WTC11 (cell line): ENCODE results near the gene ICAM3. TPM values are rescaled to one million over a fixed set of nuclear protein-coding genes. Genes with fewer than 3 reads are reported as not detected.

Experiments
- ATAC-seq: fragments of 200-7000 bp; cut with Tn5 transposase; 2 replicates; pipeline ENCODE4 v1.10.0; 2021; ENCODE audit warnings: mild to moderate bottlenecking, moderate library complexity
- CTCF ChIA-PET: fragments of 300-600 bp; sonication (Branson Sonifier 250); formaldehyde crosslinking; loops from one replicate; lab custom pipeline; 2021; ENCODE audit warnings: antibody characterized with exemption; lab: Charles Lee
- POLR2A ChIA-PET: fragments of 350-600 bp; sonication (Branson Sonifier 250); formaldehyde crosslinking; loops from one replicate; lab custom pipeline; 2021; ENCODE audit warnings: antibody characterized with exemption; lab: Charles Lee
- DNase-seq: peaks from one replicate; pipeline ENCODE4 v3.0.0; 2021; ENCODE audit warnings: low spot score
- H3K27ac Mint-ChIP-seq: 2 replicates; pipeline ENCODE4 v1.8.0; 2021; ENCODE audit warnings: mixed read lengths
- H3K27me3 Mint-ChIP-seq: 2 replicates; pipeline ENCODE4 v1.8.0; 2021; ENCODE audit warnings: low read depth, mild to moderate bottlenecking, moderate library complexity, mixed read lengths
- H3K36me3 Mint-ChIP-seq: 2 replicates; pipeline ENCODE4 v1.8.0; 2021; ENCODE audit warnings: mixed read lengths
- H3K4me1 Mint-ChIP-seq: 2 replicates; pipeline ENCODE4 v1.8.0; 2022; ENCODE audit warnings: mixed read lengths
- H3K4me3 Mint-ChIP-seq: 2 replicates; pipeline ENCODE4 v1.8.0; 2021; ENCODE audit warnings: mild to moderate bottlenecking, moderate library complexity, mixed read lengths
- H3K9me3 Mint-ChIP-seq: 2 replicates; pipeline ENCODE4 v1.8.0; 2021; ENCODE audit warnings: mixed read lengths
- ATF1 ChIP-seq: sonication (generic); formaldehyde crosslinking; IDR thresholded peaks from 2 replicates; pipeline ENCODE4 v1.8.1; 2023; ENCODE audit warnings: mild to moderate bottlenecking, moderate library complexity, missing genetic modification reagents
- ATF2 ChIP-seq: sonication (generic); formaldehyde crosslinking; IDR thresholded peaks from 2 replicates; pipeline ENCODE4 v1.8.1; 2022; ENCODE audit warnings: low read depth, missing genetic modification reagents, borderline replicate concordance
- HMGXB4 ChIP-seq: sonication (generic); formaldehyde crosslinking; IDR thresholded peaks from 2 replicates; pipeline ENCODE4 v1.8.1; 2023; ENCODE audit warnings: mild to moderate bottlenecking, moderate library complexity, missing genetic modification reagents
- IRF1 ChIP-seq: sonication (generic); formaldehyde crosslinking; IDR thresholded peaks from 2 replicates; pipeline ENCODE4 v1.8.0; 2023; ENCODE audit warnings: missing genetic modification reagents
- JAZF1 ChIP-seq: fragments of 250-450 bp; sonication (Bioruptor Pico); IDR thresholded peaks from 2 replicates; pipeline ENCODE4 v1.9.0; 2021; ENCODE audit warnings: moderate library complexity, mild to moderate bottlenecking, inconsistent platforms
- JUN ChIP-seq: sonication (generic); formaldehyde crosslinking; IDR thresholded peaks from 2 replicates; pipeline ENCODE4 v1.8.0; 2023; ENCODE audit warnings: mild to moderate bottlenecking, missing genetic modification reagents
- NFATC4 ChIP-seq: fragments of 250-450 bp; sonication (Bioruptor Pico); IDR thresholded peaks from 2 replicates; pipeline ENCODE4 v1.9.0; 2021; ENCODE audit warnings: mild to moderate bottlenecking
- PREB ChIP-seq: sonication (generic); formaldehyde crosslinking; IDR thresholded peaks from 2 replicates; pipeline ENCODE4 v1.8.1; 2022; ENCODE audit warnings: mild to moderate bottlenecking, missing genetic modification reagents, moderate library complexity, borderline replicate concordance
- RELA ChIP-seq: sonication (generic); formaldehyde crosslinking; IDR thresholded peaks from 2 replicates; pipeline ENCODE4 v1.8.1; 2022; ENCODE audit warnings: missing genetic modification reagents, mild to moderate bottlenecking, borderline replicate concordance
- SOX15 ChIP-seq: fragments of 250-450 bp; sonication (Bioruptor Pico); IDR thresholded peaks from 2 replicates; pipeline ENCODE4 v1.9.0; 2021; ENCODE audit warnings: mild to moderate bottlenecking
- SP1 ChIP-seq: sonication (generic); formaldehyde crosslinking; conservative IDR thresholded peaks from 2 replicates; pipeline ENCODE4 v1.8.1; 2022; ENCODE audit warnings: missing genetic modification reagents
- USF1 ChIP-seq: sonication (generic); formaldehyde crosslinking; IDR thresholded peaks from 2 replicates; pipeline ENCODE4 v1.8.0; 2022; ENCODE audit warnings: mild to moderate bottlenecking, missing genetic modification reagents
- ZMAT4 ChIP-seq: fragments of 250-450 bp; sonication (Bioruptor Pico); IDR thresholded peaks from 2 replicates; pipeline ENCODE4 v1.9.0; 2021; ENCODE audit warnings: mild to moderate bottlenecking
- ZNF317 ChIP-seq: sonication (generic); formaldehyde crosslinking; IDR thresholded peaks from 2 replicates; pipeline ENCODE4 v1.8.1; 2023; ENCODE audit warnings: low read depth, mild to moderate bottlenecking, moderate library complexity, missing genetic modification reagents, borderline replicate concordance
- ZNF671 ChIP-seq: fragments of 250-450 bp; sonication (Bioruptor Pico); IDR thresholded peaks from 2 replicates; pipeline ENCODE4 v1.8.0; 2021; ENCODE audit warnings: mild to moderate bottlenecking
- ZSCAN18 ChIP-seq: fragments of 250-450 bp; sonication (Bioruptor Pico); IDR thresholded peaks from 2 replicates; pipeline ENCODE4 v2.1.2; 2022; ENCODE audit warnings: mild to moderate bottlenecking, moderate library complexity
- total RNA-seq: library from RNA; stranded (reverse); gene quantifications from 3 replicates; pipeline ENCODE4 v1.2.3, GENCODE V29; 2021

Gene ICAM3
- total RNA-seq, 1 experiment from 2014 or later: 18.7 TPM

GRCh38 chr19:10363789-10364281 is 24.4 kb upstream of the ICAM3 start (continued):
- TF ChIP-seq ZMAT4 (CRISPR knock-in tag) (no peak), USF1 (CRISPR knock-in tag) (no peak), IRF1 (no peak), ZSCAN18 (no peak), SP1 (CRISPR knock-in tag) (no peak), RELA (no peak), ATF2 (no peak)

GRCh38 chr19:10362259-10362658 is 22.8 kb upstream of the ICAM3 start:
- Mint-ChIP-seq H3K27ac (no peak overlapping the region), H3K4me1 (no peaks in the 10 kb centered on the region), H3K9me3 (no peaks in the 10 kb centered on the region), H3K36me3 (peaks cover 15% of the 10 kb centered on the region; the same call in 1 of the 2 replicates), H3K4me3 (no peak overlapping the region), H3K27me3 (no peaks in the 10 kb centered on the region)
- ChIA-PET POLR2A (interaction anchor here (1.3 kb wide), 1 partner anchor 18 kb away, joined by 4 read pairs; the partner anchor contains the start of gene TYK2), CTCF (interaction anchor here (0.5 to 2.1 kb wide), 2 partner anchors 26 to 79 kb away, joined by 3 to 11 read pairs; no protein-coding TSS in a partner anchor)
- TF ChIP-seq NFATC4: no peak
- ATAC-seq (no peak), DNase-seq (no peak)

GRCh38 chr19:10361569-10362011 is 22.2 kb upstream of the ICAM3 start:
- ChIA-PET POLR2A (interaction anchor here (1.3 kb wide), 1 partner anchor 19 kb away, joined by 4 read pairs; the partner anchor contains the start of gene TYK2), CTCF (interaction anchor here (0.5 to 2.1 kb wide), 3 partner anchors 27 to 103 kb away, joined by 3 to 11 read pairs (median 5); no protein-coding TSS in a partner anchor)
- no peak overlapping the region for H3K4me3 Mint-ChIP-seq
- no peaks in the 10 kb centered on the region for H3K4me1 Mint-ChIP-seq
- ATAC-seq (peak; percentile 60), DNase-seq (no peak)
- TF ChIP-seq JUN (CRISPR knock-in tag): no peak
- no peak for TF ChIP-seq PREB (CRISPR knock-in tag)
- TF ChIP-seq JAZF1 (CRISPR knock-in tag): no peak
- TF ChIP-seq ATF1 (CRISPR knock-in tag): no peak
- no peak for TF ChIP-seq HMGXB4 (CRISPR knock-in tag)
- no peak for TF ChIP-seq ZNF671
- TF ChIP-seq SOX15 (CRISPR knock-in tag): no peak
- no peak for TF ChIP-seq ZNF317 (CRISPR knock-in tag)
- H3K27me3 Mint-ChIP-seq: no peaks in the 10 kb centered on the region
- H3K27ac Mint-ChIP-seq: no peak overlapping the region
- peaks cover 12% of the 10 kb centered on the region; the same call in 1 of the 2 replicates for H3K36me3 Mint-ChIP-seq
- no peaks in the 10 kb centered on the region for H3K9me3 Mint-ChIP-seq
